ENCODE results near the gene MGMT.

DNA sequence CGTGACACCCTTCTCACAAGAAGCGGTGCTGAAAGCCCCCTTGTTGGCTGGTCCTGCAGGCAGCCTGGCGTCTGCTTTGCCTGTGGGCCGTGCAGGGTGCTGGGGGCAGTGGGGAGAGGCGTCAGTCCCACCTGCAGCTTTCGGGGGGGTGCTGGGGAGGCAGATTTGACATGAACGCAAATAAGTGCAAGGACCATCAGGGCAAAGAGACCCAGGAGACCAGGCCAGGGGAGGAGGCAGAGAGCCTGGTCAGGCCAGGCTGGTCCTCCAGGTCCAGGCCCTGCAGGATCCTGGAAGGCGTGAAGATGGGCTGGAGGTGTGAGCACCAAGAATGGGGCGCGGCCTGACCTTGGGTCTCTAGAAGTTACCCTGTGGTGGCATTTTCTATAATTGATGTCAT is 81.6 kb downstream of the MGMT start:
- TF ChIP-seq, protein P1, sequence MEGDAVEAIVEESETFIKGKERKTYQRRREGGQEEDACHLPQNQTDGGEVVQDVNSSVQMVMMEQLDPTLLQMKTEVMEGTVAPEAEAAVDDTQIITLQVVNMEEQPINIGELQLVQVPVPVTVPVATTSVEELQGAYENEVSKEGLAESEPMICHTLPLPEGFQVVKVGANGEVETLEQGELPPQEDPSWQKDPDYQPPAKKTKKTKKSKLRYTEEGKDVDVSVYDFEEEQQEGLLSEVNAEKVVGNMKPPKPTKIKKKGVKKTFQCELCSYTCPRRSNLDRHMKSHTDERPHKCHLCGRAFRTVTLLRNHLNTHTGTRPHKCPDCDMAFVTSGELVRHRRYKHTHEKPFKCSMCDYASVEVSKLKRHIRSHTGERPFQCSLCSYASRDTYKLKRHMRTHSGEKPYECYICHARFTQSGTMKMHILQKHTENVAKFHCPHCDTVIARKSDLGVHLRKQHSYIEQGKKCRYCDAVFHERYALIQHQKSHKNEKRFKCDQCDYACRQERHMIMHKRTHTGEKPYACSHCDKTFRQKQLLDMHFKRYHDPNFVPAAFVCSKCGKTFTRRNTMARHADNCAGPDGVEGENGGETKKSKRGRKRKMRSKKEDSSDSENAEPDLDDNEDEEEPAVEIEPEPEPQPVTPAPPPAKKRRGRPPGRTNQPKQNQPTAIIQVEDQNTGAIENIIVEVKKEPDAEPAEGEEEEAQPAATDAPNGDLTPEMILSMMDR (IDR thresholded peaks at IDR 0.05), result no peak
- TF ChIP-seq POLR2A (IDR thresholded peaks at IDR 0.05), result no peak
- TF ChIP-seq EP300 (IDR thresholded peaks at IDR 0.05), result no peak

All from ovary (tissue), 3 donors.